WTC11 (cell line): ENCODE data around the gene TMEM100. TPM values are rescaled to one million over a fixed set of nuclear protein-coding genes. Genes with fewer than 3 reads are reported as not detected.

Experiments used
- ATAC-seq: fragments of 200-7000 bp; cut with Tn5 transposase; 2 replicates; pipeline ENCODE4 v1.10.0; 2021; ENCODE audit warnings: mild to moderate bottlenecking, moderate library complexity
- CTCF ChIA-PET: fragments of 300-600 bp; sonication (Branson Sonifier 250); formaldehyde crosslinking; loops from one replicate; lab custom pipeline; 2021; ENCODE audit warnings: antibody characterized with exemption; lab: Charles Lee
- POLR2A ChIA-PET: fragments of 350-600 bp; sonication (Branson Sonifier 250); formaldehyde crosslinking; loops from one replicate; lab custom pipeline; 2021; ENCODE audit warnings: antibody characterized with exemption; lab: Charles Lee
- DNase-seq: peaks from one replicate; pipeline ENCODE4 v3.0.0; 2021; ENCODE audit warnings: low spot score
- H3K27ac Mint-ChIP-seq: 2 replicates; pipeline ENCODE4 v1.8.0; 2021; ENCODE audit warnings: mixed read lengths
- H3K27me3 Mint-ChIP-seq: 2 replicates; pipeline ENCODE4 v1.8.0; 2021; ENCODE audit warnings: low read depth, mild to moderate bottlenecking, moderate library complexity, mixed read lengths
- H3K36me3 Mint-ChIP-seq: 2 replicates; pipeline ENCODE4 v1.8.0; 2021; ENCODE audit warnings: mixed read lengths
- H3K4me1 Mint-ChIP-seq: 2 replicates; pipeline ENCODE4 v1.8.0; 2022; ENCODE audit warnings: mixed read lengths
- H3K4me3 Mint-ChIP-seq: 2 replicates; pipeline ENCODE4 v1.8.0; 2021; ENCODE audit warnings: mild to moderate bottlenecking, moderate library complexity, mixed read lengths
- H3K9me3 Mint-ChIP-seq: 2 replicates; pipeline ENCODE4 v1.8.0; 2021; ENCODE audit warnings: mixed read lengths
- ATF1 ChIP-seq: sonication (generic); formaldehyde crosslinking; IDR thresholded peaks from 2 replicates; pipeline ENCODE4 v1.8.1; 2023; ENCODE audit warnings: mild to moderate bottlenecking, moderate library complexity, missing genetic modification reagents
- ETV6 ChIP-seq: sonication (generic); formaldehyde crosslinking; IDR thresholded peaks from 2 replicates; pipeline ENCODE4 v1.8.1; 2022; ENCODE audit warnings: mild to moderate bottlenecking, missing genetic modification reagents
- FOXK1 ChIP-seq: sonication (generic); formaldehyde crosslinking; IDR thresholded peaks from 2 replicates; pipeline ENCODE4 v1.8.0; 2022; ENCODE audit warnings: mild to moderate bottlenecking, moderate library complexity, missing genetic modification reagents
- HMGA2 ChIP-seq: fragments of 250-450 bp; sonication (Bioruptor Pico); IDR thresholded peaks from 2 replicates; pipeline ENCODE4 v1.4.0; 2021; ENCODE audit warnings: mild to moderate bottlenecking, moderate library complexity
- JAZF1 ChIP-seq: fragments of 250-450 bp; sonication (Bioruptor Pico); IDR thresholded peaks from 2 replicates; pipeline ENCODE4 v1.9.0; 2021; ENCODE audit warnings: moderate library complexity, mild to moderate bottlenecking, inconsistent platforms
- MXD4 ChIP-seq: fragments of 250-450 bp; sonication (Bioruptor Pico); IDR thresholded peaks from 2 replicates; pipeline ENCODE4 v1.8.0; 2021; ENCODE audit warnings: mild to moderate bottlenecking, moderate library complexity, borderline replicate concordance
- NFE2L1 ChIP-seq: sonication (generic); formaldehyde crosslinking; IDR thresholded peaks from 2 replicates; pipeline ENCODE4 v1.8.1; 2023; ENCODE audit warnings: missing genetic modification reagents
- NFYB ChIP-seq: sonication (generic); formaldehyde crosslinking; conservative IDR thresholded peaks from 2 replicates; pipeline ENCODE4 v1.8.0; 2022; ENCODE audit warnings: low read depth, missing genetic modification reagents
- NR2C2 ChIP-seq: sonication (generic); formaldehyde crosslinking; IDR thresholded peaks from 2 replicates; pipeline ENCODE4 v1.8.0; 2022; ENCODE audit warnings: mild to moderate bottlenecking, missing genetic modification reagents
- OVOL2 ChIP-seq: fragments of 250-450 bp; sonication (Bioruptor Pico); IDR thresholded peaks from 2 replicates; pipeline ENCODE4 v1.9.0; 2021; ENCODE audit warnings: mild to moderate bottlenecking, borderline replicate concordance
- RELA ChIP-seq: sonication (generic); formaldehyde crosslinking; IDR thresholded peaks from 2 replicates; pipeline ENCODE4 v1.8.1; 2022; ENCODE audit warnings: missing genetic modification reagents, mild to moderate bottlenecking, borderline replicate concordance
- RORB ChIP-seq: fragments of 250-450 bp; sonication (Bioruptor Pico); IDR thresholded peaks from 2 replicates; pipeline ENCODE4 v1.9.0; 2021; ENCODE audit warnings: mild to moderate bottlenecking
- TP53 ChIP-seq: sonication (generic); formaldehyde crosslinking; IDR thresholded peaks from 2 replicates; pipeline ENCODE4 v1.8.1; 2023; ENCODE audit warnings: mild to moderate bottlenecking, missing genetic modification reagents
- ZNF423 ChIP-seq: fragments of 250-450 bp; sonication (Bioruptor Pico); IDR thresholded peaks from 2 replicates; pipeline ENCODE4 v2.1.2; 2022; ENCODE audit warnings: mild to moderate bottlenecking, moderate library complexity
- total RNA-seq: library from RNA; stranded (reverse); gene quantifications from 3 replicates; pipeline ENCODE4 v1.2.3, GENCODE V29; 2021
- TF ChIP-seq, protein P1 (sequence below): sonication (generic); formaldehyde crosslinking; IDR thresholded peaks from 2 replicates; pipeline ENCODE4 v1.8.0; 2022; ENCODE audit warnings: mild to moderate bottlenecking, missing genetic modification reagents
- TF ChIP-seq, protein P2 (sequence below): sonication (generic); formaldehyde crosslinking; IDR thresholded peaks from 2 replicates; pipeline ENCODE4 v1.8.1; 2022; ENCODE audit warnings: mild to moderate bottlenecking, missing genetic modification reagents, moderate library complexity, borderline replicate concordance
- TF ChIP-seq, protein P3 (sequence below): sonication (generic); formaldehyde crosslinking; IDR thresholded peaks from 2 replicates; pipeline ENCODE4 v1.8.1; 2022; ENCODE audit warnings: missing genetic modification reagents, borderline replicate concordance
- TF ChIP-seq, protein P4 (sequence below): fragments of 200-600 bp; IDR thresholded peaks from 2 replicates; pipeline ENCODE4 v1.8.0; 2022; ENCODE audit warnings: antibody characterized with exemption
- TF ChIP-seq, protein P5 (sequence below): sonication (generic); formaldehyde crosslinking; IDR thresholded peaks from 2 replicates; pipeline ENCODE4 v1.8.1; 2023; ENCODE audit warnings: mild to moderate bottlenecking, missing genetic modification reagents, moderate library complexity
- TF ChIP-seq, protein P6 (sequence below): sonication (generic); formaldehyde crosslinking; conservative IDR thresholded peaks from 2 replicates; pipeline ENCODE4 v1.8.1; 2023; ENCODE audit warnings: mild to moderate bottlenecking, low read depth, missing genetic modification reagents, moderate library complexity
- TF ChIP-seq, protein P7 (sequence below): sonication (generic); formaldehyde crosslinking; IDR thresholded peaks from 2 replicates; pipeline ENCODE4 v1.8.1; 2022; ENCODE audit warnings: mild to moderate bottlenecking, moderate library complexity, missing genetic modification reagents

TMEM100 gene
- total RNA-seq, 1 experiment from 2014 or later: 1.1 TPM

DNA sequence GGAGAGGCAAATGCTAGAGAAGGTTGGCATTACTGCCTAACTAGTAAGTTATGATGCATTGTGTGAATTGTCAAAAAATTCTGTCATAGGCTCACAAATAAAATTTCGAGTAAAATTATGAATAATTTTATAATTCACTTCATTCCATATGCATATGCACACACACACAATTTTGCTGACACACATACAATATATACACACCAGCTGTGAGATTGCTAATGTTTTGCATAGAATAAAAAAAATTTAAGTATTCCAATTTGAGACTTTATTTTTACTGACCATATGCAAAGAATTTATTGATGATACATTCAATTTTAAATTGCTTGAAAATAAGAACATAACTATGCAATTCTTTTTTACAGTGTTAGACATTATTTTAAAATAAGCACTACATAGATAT lies 6.8 kb upstream of the TMEM100 start:
- DNase-seq (no peak), ATAC-seq (no peak)
- no peaks in the 10 kb centered on the region for H3K36me3 Mint-ChIP-seq
- TF ChIP-seq FOXK1 (CRISPR knock-in tag) (no peak), ATF1 (no peak)
- no peak overlapping the region for H3K4me3 Mint-ChIP-seq
- peaks cover 72% of the 10 kb centered on the region for H3K4me1 Mint-ChIP-seq
- no peaks in the 10 kb centered on the region for H3K9me3 Mint-ChIP-seq
- CTCF ChIA-PET: interaction anchor here (1.8 kb wide), 1 partner anchor 11 kb away, joined by 8 read pairs; no protein-coding TSS in a partner anchor
- H3K27ac Mint-ChIP-seq: no peak overlapping the region
- no peaks in the 10 kb centered on the region for H3K27me3 Mint-ChIP-seq
- POLR2A ChIA-PET: no interaction called here

DNA sequence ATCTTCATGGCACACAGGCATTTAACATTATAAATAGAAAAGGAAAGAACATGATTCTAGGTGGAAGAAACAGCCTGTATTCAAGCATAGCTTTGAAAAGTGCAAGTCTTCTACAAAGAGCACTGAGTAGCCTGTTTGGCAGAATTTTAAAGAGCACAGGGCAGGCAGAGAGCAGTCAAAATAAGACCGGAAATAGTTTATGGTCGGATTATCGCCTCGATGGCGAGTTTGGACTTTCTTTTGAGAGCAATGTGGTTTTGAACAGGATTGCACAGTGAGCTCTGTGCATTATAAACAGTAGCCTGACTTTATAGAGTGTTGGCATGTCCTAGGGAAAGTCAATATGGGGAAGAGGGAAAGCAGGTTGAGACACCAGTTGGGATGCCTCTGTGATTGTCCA lies 6.2 kb upstream of the TMEM100 start:
- DNase-seq (no peak), ATAC-seq (no peak)
- Mint-ChIP-seq H3K4me1 (peaks cover 68% of the 10 kb centered on the region), H3K27ac (no peak overlapping the region), H3K27me3 (no peaks in the 10 kb centered on the region), H3K9me3 (no peaks in the 10 kb centered on the region), H3K4me3 (no peak overlapping the region), H3K36me3 (no peaks in the 10 kb centered on the region)
- ChIA-PET CTCF (interaction anchor here (1.8 kb wide), 1 partner anchor 10 kb away, joined by 8 read pairs; no protein-coding TSS in a partner anchor), POLR2A (interaction anchor here (1.0 kb wide), 1 partner anchor 22 kb away, joined by 3 read pairs; the partner anchor contains the start of gene PCTP)
- TF ChIP-seq TP53 (CRISPR knock-in tag): no peak
- TF ChIP-seq, protein P1, sequence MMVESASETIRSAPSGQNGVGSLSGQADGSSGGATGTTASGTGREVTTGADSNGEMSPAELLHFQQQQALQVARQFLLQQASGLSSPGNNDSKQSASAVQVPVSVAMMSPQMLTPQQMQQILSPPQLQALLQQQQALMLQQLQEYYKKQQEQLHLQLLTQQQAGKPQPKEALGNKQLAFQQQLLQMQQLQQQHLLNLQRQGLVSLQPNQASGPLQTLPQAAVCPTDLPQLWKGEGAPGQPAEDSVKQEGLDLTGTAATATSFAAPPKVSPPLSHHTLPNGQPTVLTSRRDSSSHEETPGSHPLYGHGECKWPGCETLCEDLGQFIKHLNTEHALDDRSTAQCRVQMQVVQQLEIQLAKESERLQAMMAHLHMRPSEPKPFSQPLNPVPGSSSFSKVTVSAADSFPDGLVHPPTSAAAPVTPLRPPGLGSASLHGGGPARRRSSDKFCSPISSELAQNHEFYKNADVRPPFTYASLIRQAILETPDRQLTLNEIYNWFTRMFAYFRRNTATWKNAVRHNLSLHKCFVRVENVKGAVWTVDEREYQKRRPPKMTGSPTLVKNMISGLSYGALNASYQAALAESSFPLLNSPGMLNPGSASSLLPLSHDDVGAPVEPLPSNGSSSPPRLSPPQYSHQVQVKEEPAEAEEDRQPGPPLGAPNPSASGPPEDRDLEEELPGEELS (CRISPR knock-in tag): no peak
- TF ChIP-seq, protein P2, sequence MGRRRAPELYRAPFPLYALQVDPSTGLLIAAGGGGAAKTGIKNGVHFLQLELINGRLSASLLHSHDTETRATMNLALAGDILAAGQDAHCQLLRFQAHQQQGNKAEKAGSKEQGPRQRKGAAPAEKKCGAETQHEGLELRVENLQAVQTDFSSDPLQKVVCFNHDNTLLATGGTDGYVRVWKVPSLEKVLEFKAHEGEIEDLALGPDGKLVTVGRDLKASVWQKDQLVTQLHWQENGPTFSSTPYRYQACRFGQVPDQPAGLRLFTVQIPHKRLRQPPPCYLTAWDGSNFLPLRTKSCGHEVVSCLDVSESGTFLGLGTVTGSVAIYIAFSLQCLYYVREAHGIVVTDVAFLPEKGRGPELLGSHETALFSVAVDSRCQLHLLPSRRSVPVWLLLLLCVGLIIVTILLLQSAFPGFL (CRISPR knock-in tag): no peak
- TF ChIP-seq, protein P3, sequence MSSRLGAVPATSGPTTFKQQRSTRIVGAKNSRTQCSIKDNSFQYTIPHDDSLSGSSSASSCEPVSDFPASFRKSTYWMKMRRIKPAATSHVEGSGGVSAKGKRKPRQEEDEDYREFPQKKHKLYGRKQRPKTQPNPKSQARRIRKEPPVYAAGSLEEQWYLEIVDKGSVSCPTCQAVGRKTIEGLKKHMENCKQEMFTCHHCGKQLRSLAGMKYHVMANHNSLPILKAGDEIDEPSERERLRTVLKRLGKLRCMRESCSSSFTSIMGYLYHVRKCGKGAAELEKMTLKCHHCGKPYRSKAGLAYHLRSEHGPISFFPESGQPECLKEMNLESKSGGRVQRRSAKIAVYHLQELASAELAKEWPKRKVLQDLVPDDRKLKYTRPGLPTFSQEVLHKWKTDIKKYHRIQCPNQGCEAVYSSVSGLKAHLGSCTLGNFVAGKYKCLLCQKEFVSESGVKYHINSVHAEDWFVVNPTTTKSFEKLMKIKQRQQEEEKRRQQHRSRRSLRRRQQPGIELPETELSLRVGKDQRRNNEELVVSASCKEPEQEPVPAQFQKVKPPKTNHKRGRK: no peak

DNA sequence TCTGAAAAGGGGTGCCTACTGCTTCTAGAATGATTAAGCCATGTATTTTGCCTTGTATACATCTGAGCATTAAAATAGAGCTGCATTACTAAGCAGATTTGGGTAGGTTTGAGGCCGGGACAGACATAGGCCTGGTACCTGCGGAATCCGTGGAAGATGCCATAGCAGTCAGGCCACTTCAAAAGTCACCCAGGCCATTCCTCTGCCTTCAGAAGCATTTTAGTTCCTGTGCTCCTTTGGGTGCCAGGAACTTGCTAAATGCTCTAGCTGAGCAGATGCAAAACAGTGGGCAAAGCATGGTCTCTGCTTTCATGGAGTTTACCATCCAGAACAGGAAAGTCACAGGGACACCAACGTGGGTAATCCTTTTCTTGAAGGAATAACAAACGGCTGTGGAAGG lies 5.7 kb upstream of the TMEM100 start:
- Mint-ChIP-seq H3K4me3 (no peak overlapping the region), H3K9me3 (no peaks in the 10 kb centered on the region), H3K27me3 (no peaks in the 10 kb centered on the region), H3K27ac (no peak overlapping the region), H3K4me1 (peaks cover 64% of the 10 kb centered on the region), H3K36me3 (no peaks in the 10 kb centered on the region)
- ATAC-seq: no peak
- CTCF ChIA-PET: interaction anchor here (1.8 kb wide), 1 partner anchor 10 kb away, joined by 8 read pairs; no protein-coding TSS in a partner anchor
- TF ChIP-seq OVOL2 (CRISPR knock-in tag): no peak
- TF ChIP-seq ZNF423 (CRISPR knock-in tag): no peak
- TF ChIP-seq, protein P4, sequence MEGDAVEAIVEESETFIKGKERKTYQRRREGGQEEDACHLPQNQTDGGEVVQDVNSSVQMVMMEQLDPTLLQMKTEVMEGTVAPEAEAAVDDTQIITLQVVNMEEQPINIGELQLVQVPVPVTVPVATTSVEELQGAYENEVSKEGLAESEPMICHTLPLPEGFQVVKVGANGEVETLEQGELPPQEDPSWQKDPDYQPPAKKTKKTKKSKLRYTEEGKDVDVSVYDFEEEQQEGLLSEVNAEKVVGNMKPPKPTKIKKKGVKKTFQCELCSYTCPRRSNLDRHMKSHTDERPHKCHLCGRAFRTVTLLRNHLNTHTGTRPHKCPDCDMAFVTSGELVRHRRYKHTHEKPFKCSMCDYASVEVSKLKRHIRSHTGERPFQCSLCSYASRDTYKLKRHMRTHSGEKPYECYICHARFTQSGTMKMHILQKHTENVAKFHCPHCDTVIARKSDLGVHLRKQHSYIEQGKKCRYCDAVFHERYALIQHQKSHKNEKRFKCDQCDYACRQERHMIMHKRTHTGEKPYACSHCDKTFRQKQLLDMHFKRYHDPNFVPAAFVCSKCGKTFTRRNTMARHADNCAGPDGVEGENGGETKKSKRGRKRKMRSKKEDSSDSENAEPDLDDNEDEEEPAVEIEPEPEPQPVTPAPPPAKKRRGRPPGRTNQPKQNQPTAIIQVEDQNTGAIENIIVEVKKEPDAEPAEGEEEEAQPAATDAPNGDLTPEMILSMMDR: no peak
- TF ChIP-seq JAZF1 (CRISPR knock-in tag): no peak
- TF ChIP-seq NR2C2 (CRISPR knock-in tag): no peak
- no peak for TF ChIP-seq RELA (CRISPR knock-in tag)
- no peak for TF ChIP-seq NFYB (CRISPR knock-in tag)
- no peak for TF ChIP-seq ETV6 (CRISPR knock-in tag)
- TF ChIP-seq MXD4 (CRISPR knock-in tag): no peak
- no peak for TF ChIP-seq NFE2L1
- TF ChIP-seq, protein P5, sequence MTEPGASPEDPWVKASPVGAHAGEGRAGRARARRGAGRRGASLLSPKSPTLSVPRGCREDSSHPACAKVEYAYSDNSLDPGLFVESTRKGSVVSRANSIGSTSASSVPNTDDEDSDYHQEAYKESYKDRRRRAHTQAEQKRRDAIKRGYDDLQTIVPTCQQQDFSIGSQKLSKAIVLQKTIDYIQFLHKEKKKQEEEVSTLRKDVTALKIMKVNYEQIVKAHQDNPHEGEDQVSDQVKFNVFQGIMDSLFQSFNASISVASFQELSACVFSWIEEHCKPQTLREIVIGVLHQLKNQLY (CRISPR knock-in tag): no peak
- no peak for TF ChIP-seq HMGA2 (CRISPR knock-in tag)
- TF ChIP-seq, protein P6, sequence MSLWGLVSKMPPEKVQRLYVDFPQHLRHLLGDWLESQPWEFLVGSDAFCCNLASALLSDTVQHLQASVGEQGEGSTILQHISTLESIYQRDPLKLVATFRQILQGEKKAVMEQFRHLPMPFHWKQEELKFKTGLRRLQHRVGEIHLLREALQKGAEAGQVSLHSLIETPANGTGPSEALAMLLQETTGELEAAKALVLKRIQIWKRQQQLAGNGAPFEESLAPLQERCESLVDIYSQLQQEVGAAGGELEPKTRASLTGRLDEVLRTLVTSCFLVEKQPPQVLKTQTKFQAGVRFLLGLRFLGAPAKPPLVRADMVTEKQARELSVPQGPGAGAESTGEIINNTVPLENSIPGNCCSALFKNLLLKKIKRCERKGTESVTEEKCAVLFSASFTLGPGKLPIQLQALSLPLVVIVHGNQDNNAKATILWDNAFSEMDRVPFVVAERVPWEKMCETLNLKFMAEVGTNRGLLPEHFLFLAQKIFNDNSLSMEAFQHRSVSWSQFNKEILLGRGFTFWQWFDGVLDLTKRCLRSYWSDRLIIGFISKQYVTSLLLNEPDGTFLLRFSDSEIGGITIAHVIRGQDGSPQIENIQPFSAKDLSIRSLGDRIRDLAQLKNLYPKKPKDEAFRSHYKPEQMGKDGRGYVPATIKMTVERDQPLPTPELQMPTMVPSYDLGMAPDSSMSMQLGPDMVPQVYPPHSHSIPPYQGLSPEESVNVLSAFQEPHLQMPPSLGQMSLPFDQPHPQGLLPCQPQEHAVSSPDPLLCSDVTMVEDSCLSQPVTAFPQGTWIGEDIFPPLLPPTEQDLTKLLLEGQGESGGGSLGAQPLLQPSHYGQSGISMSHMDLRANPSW (CRISPR knock-in tag): no peak
- TF ChIP-seq RORB: no peak
- TF ChIP-seq, protein P7, sequence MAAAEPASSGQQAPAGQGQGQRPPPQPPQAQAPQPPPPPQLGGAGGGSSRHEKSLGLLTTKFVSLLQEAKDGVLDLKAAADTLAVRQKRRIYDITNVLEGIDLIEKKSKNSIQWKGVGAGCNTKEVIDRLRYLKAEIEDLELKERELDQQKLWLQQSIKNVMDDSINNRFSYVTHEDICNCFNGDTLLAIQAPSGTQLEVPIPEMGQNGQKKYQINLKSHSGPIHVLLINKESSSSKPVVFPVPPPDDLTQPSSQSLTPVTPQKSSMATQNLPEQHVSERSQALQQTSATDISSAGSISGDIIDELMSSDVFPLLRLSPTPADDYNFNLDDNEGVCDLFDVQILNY: no peak
- DNase-seq: no peak
- POLR2A ChIA-PET: interaction anchor here (1.0 kb wide), 1 partner anchor 23 kb away, joined by 3 read pairs; the partner anchor contains the start of gene PCTP
